ENCODE data around the gene PTGER3.
A peak's percentile ranks its signal among the peaks of the same experiment; 100 is the strongest.
"Not testable (repeated sequence)": the region's sequence is repeated elsewhere in the genome, so short reads cannot be mapped to it uniquely, and the experiment has no call there.

Gene PTGER3

GRCh38 chr1:70947835-70948234 is 99.8 kb downstream of the PTGER3 start:
- DNase-seq (ENCODE audit: low read depth) = no peak

GRCh38 chr1:70945676-70946075 is 101.9 kb downstream of the PTGER3 start:
- DNase-seq (ENCODE audit: low read depth) = no peak

GRCh38 chr1:70945251-70945650 is 102.4 kb downstream of the PTGER3 start:
- DNase-seq (ENCODE audit: low read depth) = no peak

- peak; percentile 27 for DNase-seq (ENCODE audit: low read depth)
Measured at GRCh38 chr1:70941563-70941962, 106.1 kb downstream of the PTGER3 start.

- DNase-seq (ENCODE audit: low read depth) = not testable (repeated sequence)
Measured at GRCh38 chr1:70940398-70940797, 107.2 kb downstream of the PTGER3 start.

- DNase-seq (ENCODE audit: low read depth) = peak; percentile 21
Measured at GRCh38 chr1:70934194-70934961, 113.2 kb downstream of the PTGER3 start.

GRCh38 chr1:70930062-70930461 is 117.6 kb downstream of the PTGER3 start:
- no peak for DNase-seq (ENCODE audit: low read depth)

- no peak for DNase-seq (ENCODE audit: low read depth)
Measured at GRCh38 chr1:70922196-70922595, 125.4 kb downstream of the PTGER3 start.
